ENCODE measurements around the gene MICAL3.

MICAL3 gene

GRCh38 chr22:17784776-17785175 is 239.6 kb downstream of the MICAL3 start:
- no peak for DNase-seq

GRCh38 chr22:17783773-17784480 is 240.4 kb downstream of the MICAL3 start:
- no peak for DNase-seq

- no peak for DNase-seq
These were observed 241.0 kb downstream of the MICAL3 start for GRCh38 chr22:17783312-17783711.

- no peak for DNase-seq
These were observed 241.7 kb downstream of the MICAL3 start for GRCh38 chr22:17782621-17783020.

GRCh38 chr22:17782158-17782557 is 242.2 kb downstream of the MICAL3 start:
- DNase-seq: no peak

GRCh38 chr22:17781319-17782031 is 242.9 kb downstream of the MICAL3 start:
- DNase-seq: peak; percentile 69

- DNase-seq: no peak
These were observed 243.5 kb downstream of the MICAL3 start for GRCh38 chr22:17780741-17781318.

GRCh38 chr22:17780116-17780740 is 244.1 kb downstream of the MICAL3 start:
- no peak for DNase-seq

GRCh38 chr22:17779286-17780115 is 244.9 kb downstream of the MICAL3 start:
- DNase-seq: no peak

- no peak for DNase-seq
These were observed 245.9 kb downstream of the MICAL3 start for GRCh38 chr22:17778412-17778976.

GRCh38 chr22:17777717-17778044 is 246.7 kb downstream of the MICAL3 start:
- DNase-seq: no peak

GRCh38 chr22:17777005-17777716 is 247.2 kb downstream of the MICAL3 start:
- peak; percentile 64 for DNase-seq

- no peak for DNase-seq
These were observed 248.4 kb downstream of the MICAL3 start for GRCh38 chr22:17775781-17776465.

- no peak for DNase-seq
These were observed 249.3 kb downstream of the MICAL3 start for GRCh38 chr22:17774926-17775685.

- peak; percentile 42 for DNase-seq
These were observed 250.0 kb downstream of the MICAL3 start, which contains the start of gene BID for GRCh38 chr22:17774206-17774925. Gene BID (minus strand): TSS chr22:17774469. CDS start chr22:17750116, 24,353 bp downstream.

- DNase-seq: peak; percentile 52
These were observed 250.7 kb downstream of the MICAL3 start for GRCh38 chr22:17773606-17774205.

- DNase-seq: no peak
These were observed 251.3 kb downstream of the MICAL3 start for GRCh38 chr22:17772958-17773605.

GRCh38 chr22:17772249-17772957 is 252.0 kb downstream of the MICAL3 start:
- DNase-seq: no peak
